SW 1271 (cell line): ENCODE data around the gene CDCA7L.
A peak's percentile ranks its signal among the peaks of the same experiment; 100 is the strongest.

ENCODE experiments used
- DNase-seq, 2 experiments: peaks; one replicate each; lab custom pipeline; 2025; lab: John Stamatoyannopoulos, UW

CDCA7L gene, protein sequence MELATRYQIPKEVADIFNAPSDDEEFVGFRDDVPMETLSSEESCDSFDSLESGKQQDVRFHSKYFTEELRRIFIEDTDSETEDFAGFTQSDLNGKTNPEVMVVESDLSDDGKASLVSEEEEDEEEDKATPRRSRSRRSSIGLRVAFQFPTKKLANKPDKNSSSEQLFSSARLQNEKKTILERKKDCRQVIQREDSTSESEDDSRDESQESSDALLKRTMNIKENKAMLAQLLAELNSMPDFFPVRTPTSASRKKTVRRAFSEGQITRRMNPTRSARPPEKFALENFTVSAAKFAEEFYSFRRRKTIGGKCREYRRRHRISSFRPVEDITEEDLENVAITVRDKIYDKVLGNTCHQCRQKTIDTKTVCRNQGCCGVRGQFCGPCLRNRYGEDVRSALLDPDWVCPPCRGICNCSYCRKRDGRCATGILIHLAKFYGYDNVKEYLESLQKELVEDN

DNA sequence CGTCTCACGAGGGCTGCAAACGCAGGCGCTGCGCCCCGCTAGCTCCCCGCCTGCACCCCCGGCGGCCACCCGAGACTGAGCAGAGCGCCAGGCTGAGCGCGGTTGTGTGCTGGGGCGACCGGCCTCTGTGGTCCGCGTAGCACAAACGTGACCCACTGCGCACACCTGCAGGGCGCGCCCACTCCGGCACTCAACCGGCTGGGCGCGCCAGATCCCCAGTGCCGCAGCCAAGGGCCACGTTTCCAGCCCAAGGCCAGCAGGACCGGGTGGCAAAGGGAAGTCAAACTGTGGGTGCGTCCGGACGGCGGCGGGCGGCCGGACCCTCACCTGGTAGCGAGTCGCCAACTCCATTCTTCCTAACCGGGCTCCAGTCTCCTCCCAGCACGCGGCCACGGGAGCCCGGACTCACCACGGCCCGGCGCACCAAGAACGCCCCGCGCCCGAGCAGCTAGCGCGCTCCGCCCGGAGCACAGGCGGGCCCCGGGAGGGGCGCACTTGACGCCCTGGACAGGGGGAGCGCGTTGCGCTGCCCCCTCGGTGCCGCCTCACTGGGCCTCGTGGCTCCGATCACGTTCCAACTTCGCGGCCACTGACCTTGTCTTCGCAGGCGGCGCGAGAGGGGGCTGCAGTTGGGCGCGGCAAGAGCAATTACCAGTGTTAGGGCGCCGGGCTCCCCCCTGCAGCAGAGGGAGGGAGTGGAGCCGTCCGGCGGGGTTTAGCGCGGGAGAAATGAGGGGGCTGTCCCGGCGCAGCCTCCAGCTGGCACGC lies at the start of gene CDCA7L:
CDCA7L (minus strand) TSS at position 446 of the 768 bp plus-strand sequence; CDS start at position 351, 95 bp downstream.
- peak; percentile 62 to 85 for DNase-seq

DNA sequence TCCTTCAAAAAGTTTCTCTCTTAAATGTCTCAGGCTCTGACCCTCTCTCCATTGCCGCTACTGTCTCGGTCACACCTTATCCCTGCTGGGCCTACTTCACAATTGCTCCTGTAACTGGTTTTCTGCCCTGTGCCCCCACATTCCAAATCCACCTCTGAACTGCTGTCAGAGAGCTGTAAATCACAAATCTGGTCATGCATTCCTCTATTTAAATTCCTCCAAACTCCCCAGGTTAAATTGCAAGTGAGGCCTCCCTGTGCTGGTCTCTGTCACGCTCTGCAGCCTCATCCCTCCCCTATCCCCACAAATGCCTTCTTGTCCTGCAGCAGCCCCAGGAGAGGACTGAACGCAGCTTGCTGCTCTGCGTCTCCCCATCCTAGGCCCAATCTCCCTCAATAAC lies 40.4 kb upstream of the CDCA7L start:
- DNase-seq: no peak

DNA sequence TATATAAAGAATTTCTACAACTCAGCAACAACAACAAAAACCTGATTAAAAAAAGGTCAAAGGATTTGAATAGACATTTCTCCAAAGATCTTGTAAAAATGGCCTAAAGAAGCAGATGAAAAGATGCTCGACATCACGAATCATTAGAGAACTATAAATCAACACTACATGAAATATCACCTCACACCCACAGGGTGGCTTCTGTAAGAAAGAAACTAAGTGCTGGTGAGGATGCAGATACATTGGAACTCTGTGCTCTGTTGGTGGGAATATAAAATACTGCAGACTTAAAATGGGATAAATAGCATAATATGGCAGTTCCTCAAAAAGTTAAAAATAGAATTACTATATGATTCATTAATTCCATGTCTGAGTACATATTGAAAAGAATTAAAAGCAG lies 38.3 kb upstream of the CDCA7L start:
- DNase-seq: peak in 1 of 2 experiments; percentile 18

DNA sequence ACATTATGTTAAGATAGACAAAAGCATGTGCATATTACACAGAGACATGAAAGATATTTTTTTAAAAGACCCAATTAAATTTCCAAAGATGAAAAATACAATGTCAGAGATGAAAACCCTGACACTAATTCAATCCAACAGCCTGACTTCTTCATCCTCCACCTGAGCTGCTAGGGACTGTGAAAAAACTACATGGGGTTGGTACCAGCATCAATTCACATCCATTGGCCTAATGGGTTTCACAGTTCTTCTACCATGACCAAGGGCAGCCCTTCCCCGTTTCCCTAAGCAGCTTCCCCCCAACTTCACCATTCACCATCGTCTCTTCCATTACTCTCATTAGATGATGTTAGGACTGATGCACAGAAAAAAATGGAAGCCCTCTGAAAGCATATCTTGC lies 37.4 kb upstream of the CDCA7L start:
- no peak for DNase-seq

DNA sequence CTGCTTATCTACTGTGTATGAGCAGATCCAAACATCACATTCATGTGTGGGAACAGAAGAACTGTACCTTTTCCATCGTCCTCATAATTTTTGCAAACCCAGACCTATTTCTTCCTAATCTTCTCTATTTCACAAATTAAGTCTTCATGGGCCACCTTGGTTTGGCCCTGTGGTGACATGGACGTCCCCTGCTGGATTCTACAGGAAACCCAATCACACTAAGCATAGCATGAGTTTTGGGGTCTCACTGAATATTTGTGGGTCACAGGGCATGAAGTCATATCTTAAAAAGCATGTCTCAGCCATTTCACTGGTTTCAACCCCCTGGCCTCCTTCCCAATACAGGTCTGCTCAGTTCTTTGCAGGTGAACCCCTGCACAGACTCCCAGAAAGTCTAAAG lies 35.8 kb upstream of the CDCA7L start:
- DNase-seq: no peak

DNA sequence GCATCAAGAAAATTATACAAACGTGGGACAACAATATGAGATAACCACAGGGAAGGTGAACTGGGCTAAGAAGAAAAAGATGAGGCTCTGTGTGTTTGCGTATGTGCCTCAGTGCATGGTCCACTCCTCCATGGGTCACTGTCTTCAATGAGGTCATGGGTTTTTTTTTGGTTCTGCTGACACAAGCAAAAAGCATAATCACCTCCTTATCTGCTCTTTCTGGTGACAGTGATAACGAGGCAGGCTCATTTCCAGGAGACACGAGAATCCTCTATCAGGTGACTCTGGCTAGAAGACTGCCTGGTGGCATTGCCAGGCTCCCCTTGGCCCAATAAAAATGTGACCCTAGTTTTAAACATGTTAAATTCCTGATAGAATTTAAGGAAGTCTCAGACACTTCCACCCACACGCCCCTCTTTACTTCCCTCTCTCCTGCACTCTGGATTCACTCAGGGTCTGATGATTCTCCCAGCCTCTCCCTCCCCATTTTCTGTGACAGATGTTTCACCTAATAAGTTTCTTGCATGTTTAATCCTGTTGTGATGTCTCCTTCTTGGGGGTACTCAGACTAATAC lies 35.3 kb upstream of the CDCA7L start:
- DNase-seq: no peak

DNA sequence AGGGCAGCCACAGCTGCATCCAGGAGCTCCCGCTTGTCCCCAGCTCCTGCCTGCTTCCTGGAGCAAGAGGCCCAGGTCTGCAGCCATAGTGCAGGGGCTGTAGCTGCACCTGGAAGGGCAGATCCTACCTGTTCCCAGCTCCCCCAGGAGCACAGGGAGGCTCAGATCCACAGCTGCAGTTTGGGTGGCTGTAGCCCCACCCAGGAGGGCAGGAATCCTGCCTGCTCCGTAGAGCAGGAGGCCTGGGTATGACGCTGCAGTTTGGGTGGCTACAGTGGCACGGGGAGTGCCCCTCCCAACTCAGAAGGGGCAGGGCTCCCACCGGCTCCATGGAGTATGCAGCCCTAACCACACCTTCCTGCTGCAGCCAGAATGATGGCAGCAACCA lies 26.7 kb upstream of the CDCA7L start:
- no peak for DNase-seq

DNA sequence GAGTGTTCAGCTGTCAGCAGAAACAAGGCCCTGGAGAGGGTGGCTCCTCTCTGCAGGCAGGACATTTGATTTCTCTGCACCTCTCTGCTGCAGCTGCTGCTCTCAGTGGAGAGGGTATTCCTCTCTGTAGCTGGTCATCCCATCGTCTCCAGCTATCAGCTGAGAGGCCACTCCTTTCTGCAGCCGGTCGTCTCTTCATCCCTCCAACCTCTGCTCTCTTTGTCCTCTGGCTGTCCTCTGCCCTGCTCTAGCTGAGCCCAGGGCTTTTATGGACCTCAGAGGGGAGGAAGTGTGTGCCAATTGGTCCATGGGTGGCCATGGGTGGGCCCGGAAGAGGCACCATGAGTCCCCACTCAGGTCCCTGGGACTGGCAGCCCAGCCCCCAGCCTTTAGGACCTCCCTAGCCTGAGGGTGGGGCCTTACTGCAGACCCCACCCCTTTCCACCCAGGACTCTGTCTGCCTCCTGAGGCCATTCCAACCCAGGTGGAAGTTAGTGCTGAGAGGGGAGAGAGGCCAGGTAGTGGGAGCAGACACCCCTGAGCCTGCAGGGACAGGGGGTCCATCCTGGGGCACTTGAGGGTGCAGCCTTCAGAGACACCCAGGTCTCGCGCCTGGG lies 26.2 kb upstream of the CDCA7L start:
- no peak for DNase-seq

DNA sequence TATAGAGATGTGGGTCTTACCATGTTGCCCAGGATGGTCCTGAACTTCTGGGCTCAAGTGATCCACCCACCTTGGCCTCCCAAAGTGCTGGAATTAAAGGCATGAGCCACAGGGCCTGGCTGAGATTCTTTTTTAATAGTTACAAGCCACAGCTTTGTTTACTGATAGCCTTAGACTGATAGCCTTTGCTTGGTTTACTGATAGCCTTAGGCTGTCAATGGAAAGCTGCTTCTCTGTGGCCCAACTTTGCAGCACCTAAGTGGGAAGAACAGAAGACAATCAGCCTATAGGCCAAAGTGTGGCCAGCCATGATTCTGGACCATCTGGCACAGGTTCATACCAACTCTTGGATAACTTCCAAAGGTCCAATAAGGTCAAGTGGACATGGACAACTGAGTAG lies 24.1 kb upstream of the CDCA7L start:
- no peak for DNase-seq

DNA sequence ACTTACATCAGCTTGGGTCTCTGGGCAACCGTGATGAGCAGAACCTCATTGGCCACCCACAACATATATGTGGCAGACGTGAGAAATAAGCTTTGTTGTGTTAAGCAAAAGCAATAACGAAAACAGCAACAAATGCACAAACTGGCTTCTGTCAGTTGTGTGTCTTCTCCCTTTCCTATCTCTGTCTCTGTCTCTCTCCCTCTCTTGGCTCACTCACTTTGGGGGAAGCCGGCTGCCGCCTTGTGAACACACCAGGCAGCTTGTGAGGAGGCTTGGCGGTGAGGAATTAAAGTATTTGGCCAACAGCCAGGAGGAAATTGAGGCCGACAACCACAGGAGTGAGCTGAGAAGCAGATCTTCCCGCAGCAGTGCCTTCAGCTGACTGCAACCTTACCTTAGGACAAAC lies 21.9 kb upstream of the CDCA7L start:
- DNase-seq: no peak

DNA sequence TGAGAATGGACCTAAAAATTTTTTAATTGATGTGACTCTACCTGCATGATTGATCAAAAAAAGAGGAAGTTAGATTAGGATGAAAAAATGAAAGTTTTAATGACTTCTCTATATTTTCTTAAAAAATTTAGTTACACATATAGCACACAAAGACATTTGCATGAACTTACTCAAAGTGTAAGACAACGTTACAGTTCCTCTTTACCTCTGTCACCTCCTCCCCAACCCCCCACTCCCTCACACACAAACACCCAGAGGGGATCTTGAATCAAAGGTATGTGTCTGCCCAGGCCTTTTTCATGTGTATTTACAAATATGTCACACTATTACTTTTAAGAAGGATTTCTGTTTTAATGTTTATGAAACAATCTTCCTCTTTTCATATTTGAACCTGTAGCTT lies 20.6 kb upstream of the CDCA7L start:
- DNase-seq: no peak

DNA sequence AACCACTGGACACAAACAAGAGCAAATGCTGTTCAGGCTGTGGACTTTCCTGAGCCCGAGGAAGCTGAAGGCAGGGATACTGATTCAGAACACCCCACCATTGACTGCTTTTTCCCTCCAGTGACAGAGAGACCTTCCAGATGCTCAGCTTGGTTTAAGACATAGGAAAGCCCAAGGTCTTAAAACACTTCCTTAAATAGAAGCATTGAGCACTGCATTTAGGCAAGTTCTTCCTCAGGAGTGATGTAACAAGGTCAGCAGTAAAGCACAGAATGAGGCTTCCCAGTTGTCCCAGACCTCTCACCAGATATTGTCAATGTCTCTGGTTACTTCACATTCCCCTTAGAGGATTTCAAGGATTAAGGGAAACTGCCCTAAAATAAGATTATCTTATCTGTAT lies 19.6 kb upstream of the CDCA7L start:
- no peak for DNase-seq

DNA sequence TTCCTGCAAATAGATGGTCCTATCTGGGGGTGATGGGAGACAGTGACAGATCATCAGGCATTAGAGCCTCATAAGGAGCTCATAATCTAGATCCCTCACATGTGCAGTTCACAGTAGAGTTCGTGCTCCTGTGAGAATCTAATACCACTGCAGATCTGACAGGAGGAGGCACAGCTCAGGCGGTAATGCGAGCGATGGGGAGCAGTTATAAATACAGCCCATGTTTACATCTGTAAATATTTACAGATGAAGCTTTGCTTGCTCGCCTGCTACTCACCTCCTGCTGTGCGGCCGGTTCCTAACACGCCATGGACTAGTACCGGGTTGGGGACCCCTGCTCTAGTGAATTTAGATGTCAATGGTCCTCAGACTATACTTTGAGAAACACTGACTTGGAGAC lies 17.0 kb upstream of the CDCA7L start:
- DNase-seq: no peak

DNA sequence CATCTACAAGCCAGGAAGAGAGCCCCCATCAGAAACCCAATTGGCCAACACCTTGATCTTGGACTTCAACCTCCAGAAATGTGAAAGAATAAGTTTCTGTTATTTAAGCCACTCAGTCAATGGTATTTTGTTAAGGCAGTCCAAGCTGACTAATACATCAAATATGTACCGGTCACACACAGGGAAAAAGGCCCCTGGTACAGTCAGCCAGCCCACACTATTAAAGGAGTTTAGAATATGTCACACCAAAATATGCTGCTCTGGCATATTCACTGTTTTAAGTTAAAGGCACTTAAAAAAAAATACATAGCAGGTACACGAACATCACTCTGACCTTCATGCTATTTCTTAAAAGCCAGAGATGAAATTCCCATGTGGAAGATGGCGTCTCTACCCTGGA lies 15.2 kb upstream of the CDCA7L start:
- peak in 1 of 2 experiments; percentile 77 for DNase-seq

DNA sequence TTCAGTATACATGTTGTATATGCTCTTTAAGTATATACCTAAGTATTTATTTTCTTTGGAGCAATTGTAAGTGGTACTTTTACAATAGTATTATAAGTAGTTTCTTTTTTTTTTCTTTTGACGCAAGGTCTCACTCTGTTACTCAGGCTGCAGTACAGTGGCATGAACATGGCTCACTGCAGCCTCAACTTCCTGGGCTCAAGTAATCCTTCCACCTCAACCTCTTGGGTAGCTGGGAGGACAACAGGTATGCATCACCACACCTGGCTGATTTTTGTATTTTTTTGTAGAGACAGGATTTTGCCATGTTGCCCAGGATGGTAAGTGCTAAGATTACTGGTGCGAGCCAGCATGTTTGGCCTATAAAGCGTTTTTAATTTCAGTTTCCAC lies 13.7 kb upstream of the CDCA7L start:
- DNase-seq: no peak

DNA sequence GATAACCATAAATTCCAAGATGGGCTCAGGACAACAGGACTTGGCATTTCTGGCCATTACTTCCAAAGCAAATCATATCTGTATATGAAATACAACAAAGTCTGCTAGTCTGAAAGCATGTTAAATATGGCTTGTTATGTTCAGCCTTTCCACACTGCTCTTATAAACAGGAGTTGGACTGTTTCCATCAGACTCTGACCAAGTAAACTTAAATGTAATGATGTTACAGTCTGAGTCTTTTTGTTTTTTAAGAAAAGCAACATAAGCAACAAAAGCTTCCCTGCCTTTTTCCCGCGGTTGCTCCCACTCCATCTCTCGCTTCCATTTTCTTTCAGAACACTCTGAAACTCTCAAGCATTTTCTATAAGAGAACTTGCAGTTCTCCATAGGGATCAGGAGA lies 8.1 kb upstream of the CDCA7L start:
- no peak for DNase-seq

DNA sequence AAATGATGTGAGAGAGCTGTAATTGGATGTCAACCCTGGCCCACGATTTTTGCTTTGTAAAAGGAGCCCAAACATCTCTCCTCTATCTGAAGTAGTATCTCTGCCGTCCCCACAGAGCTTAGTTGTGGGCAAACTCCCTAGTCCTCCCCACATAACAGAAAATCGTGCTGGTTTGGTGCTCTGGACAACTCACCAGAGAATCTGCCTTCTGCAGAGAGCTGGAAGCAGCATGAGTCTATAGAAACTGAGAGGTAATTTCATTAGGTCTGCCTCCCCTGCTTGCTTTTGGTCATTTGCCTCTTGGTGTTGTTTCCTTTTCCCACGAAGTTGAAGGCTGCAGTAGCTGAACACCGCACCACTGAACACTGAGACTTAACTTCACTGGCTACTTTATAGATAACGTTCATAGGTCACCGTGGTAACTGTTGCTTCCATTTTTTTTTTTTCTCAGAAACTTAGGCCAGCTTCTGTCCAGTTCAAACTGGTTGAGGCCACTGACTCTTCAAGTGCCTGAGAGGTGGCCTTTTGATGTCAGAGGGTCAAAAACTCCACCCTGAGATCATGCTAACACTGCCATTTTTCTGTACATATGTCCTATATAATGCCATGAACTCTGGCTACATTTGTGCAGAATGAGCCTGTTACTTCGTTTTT lies 3.3 kb upstream of the CDCA7L start:
- DNase-seq: no peak

DNA sequence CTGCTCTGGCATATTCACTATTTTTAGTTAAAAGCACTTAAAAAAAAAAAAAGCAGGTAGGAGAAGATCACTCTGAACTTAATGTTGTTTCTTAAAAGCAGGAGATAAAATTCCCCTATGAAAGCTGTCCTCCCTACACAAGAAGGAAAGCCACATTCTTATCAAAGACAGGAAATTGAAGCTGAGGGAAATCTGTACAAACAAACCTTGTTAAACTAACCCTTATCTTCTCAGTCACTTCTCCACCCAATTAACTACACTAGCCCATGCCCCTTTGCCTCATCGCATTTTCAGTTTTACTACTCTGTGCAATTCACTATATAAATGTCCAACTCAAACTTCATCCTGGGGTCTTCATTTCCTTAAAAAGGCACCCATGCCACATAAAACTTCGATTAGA lies 2.7 kb upstream of the CDCA7L start:
- no peak for DNase-seq

DNA sequence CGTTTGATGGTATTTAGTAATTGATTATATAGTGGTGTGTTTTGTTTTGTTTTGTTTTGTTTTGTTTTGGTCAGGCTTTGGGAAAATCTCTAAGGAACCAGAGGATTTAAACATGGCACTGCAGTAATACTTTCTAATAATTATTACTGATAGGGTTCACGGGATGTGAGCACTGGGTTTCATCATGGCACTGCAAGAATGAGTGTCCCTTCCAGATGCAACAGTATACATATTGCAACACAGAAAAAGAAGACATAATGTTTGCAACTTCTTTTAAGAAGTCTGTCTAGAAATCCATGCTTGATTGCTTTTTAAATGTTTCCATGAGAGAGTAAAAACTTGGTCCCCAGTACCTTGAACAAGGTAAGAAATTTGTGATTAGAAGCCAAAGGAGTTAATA lies 2.2 kb upstream of the CDCA7L start:
- DNase-seq: no peak

DNA sequence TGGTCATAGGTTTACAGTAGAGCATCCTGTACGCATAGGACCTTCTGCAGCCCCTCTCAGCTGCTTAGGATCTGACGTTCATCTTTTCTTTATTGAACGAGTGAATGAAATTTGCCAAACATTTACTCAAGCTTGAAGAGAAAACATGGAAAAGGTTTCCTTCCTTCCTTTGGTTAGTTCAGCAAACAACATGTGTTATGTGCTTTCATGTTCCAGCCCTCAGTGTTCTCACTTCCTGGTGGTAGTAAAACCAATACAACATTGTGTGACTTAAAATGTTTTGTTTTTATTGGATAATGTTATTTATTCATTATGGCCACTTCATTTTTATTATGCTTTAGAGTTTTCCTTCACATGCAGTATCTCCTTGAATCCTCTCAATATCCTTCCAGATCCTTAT lies 1.4 kb upstream of the CDCA7L start:
- DNase-seq: no peak

DNA sequence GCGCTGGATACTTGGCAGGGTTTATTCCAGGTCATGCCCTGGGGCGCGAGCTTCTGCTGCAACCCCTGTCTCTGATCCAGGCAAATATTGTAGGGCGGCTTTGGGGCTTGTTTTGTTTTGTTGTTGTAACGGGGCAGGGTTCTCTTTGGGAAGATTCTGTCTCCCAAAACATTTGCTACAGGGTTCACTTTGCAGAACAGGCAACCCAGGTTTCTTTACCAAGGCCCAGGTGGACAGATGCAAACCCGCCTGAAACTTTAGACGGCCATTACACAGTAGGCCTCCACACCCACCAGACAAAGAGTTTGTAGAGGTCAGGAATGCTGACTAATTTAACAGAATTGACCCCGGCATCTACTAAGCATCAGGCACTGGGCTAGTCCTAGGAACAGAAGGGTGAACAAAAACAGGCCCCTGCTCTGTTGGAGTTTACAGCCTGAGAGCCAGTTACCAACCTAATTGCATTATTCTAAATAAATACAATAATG lies 567 bp upstream of the CDCA7L start:
- DNase-seq: no peak
